GM23248 (cell line): ENCODE data around the gene OST4. TPM values are rescaled to one million over a fixed set of nuclear protein-coding genes. Genes with fewer than 3 reads are reported as not detected.

Source experiments
- DNase-seq: peaks from one replicate; pipeline ENCODE4 v3.0.0-alpha.2; 2015
- H2AFZ ChIP-seq: fragments of 200-600 bp; sonication (generic); 2 replicates; pipeline ENCODE4 v1.6.1; 2016; ENCODE audit warnings: antibody characterized with exemption
- H3F3A ChIP-seq: fragments of 200-600 bp; sonication (generic); 2 replicates; pipeline ENCODE4 v1.6.1; 2016; ENCODE audit warnings: mild to moderate bottlenecking, antibody characterized with exemption, mixed run types; ENCODE audit not compliant: insufficient read depth
- H3K27ac ChIP-seq: fragments of 200-600 bp; sonication (generic); 2 replicates; pipeline ENCODE4 v1.5.1; 2016; ENCODE audit warnings: mild to moderate bottlenecking
- H3K27me3 ChIP-seq: fragments of 200-600 bp; sonication (generic); replicated peaks from 2 replicates; pipeline ENCODE4 v1.6.1; 2016; ENCODE audit warnings: mild to moderate bottlenecking; ENCODE audit not compliant: insufficient read depth
- H3K36me3 ChIP-seq: fragments of 200-600 bp; sonication (generic); 2 replicates; pipeline ENCODE4 v1.6.1; 2016; ENCODE audit warnings: low read depth, mild to moderate bottlenecking
- H3K4me1 ChIP-seq: fragments of 200-600 bp; sonication (generic); 2 replicates; pipeline ENCODE4 v1.6.1; 2016; ENCODE audit warnings: mild to moderate bottlenecking; ENCODE audit not compliant: insufficient read depth
- H3K4me2 ChIP-seq: fragments of 200-600 bp; sonication (generic); one replicate; pipeline ENCODE4 v1.6.1; 2016; ENCODE audit warnings: mild to moderate bottlenecking; ENCODE audit not compliant: unreplicated experiment
- H3K4me3 ChIP-seq: fragments of 200-600 bp; sonication (generic); 2 replicates; pipeline ENCODE4 v1.5.1; 2016; ENCODE audit warnings: mild to moderate bottlenecking
- H3K79me2 ChIP-seq: fragments of 200-600 bp; sonication (generic); 2 replicates; pipeline ENCODE4 v1.6.1; 2016; ENCODE audit warnings: mild to moderate bottlenecking; ENCODE audit not compliant: insufficient read depth
- H3K9ac ChIP-seq: fragments of 200-600 bp; sonication (generic); 2 replicates; pipeline ENCODE4 v1.6.1; 2016; ENCODE audit warnings: mild to moderate bottlenecking
- H3K9me2 ChIP-seq: fragments of 200-600 bp; sonication (generic); 2 replicates; pipeline ENCODE4 v1.6.1; 2016; ENCODE audit warnings: mixed run types, mild to moderate bottlenecking, moderate library complexity; ENCODE audit not compliant: insufficient read depth
- H3K9me3 ChIP-seq: fragments of 200-600 bp; sonication (generic); one replicate; pipeline ENCODE4 v1.6.1; 2017; ENCODE audit warnings: low read depth
- H4K20me1 ChIP-seq: fragments of 200-600 bp; sonication (generic); 2 replicates; pipeline ENCODE4 v1.6.0; 2016; ENCODE audit not compliant: insufficient read depth
- EZH2 ChIP-seq: fragments of 200-600 bp; sonication (generic); IDR thresholded peaks from 2 replicates; pipeline ENCODE4 v1.6.1; 2018; ENCODE audit warnings: antibody characterized with exemption, mild to moderate bottlenecking; ENCODE audit not compliant: insufficient read depth, poor library complexity, severe bottlenecking
- EZH2phosphoT487 ChIP-seq: fragments of 200-600 bp; sonication (generic); IDR thresholded peaks from 2 replicates; pipeline ENCODE4 v1.6.1; 2018; ENCODE audit warnings: antibody characterized with exemption, moderate library complexity, mild to moderate bottlenecking, low read depth; ENCODE audit not compliant: insufficient read depth
- WGBS, 2 experiments: methylation state at CpG; one replicate each; pipeline ENCODE4 v1.1.6; 2015 to 2017; ENCODE audit warnings: low lambda C conversion rate in 2 of 2, low coverage in 1 of 2; ENCODE audit errors: missing lambda C conversion rate in 2 of 2; 5-methylcytosine and 5-hydroxymethylcytosine counted together
- in situ Hi-C: fragments of 300-500 bp; cut with MboI; formaldehyde crosslinking; loops from 2 replicates; pipeline ENCODE4 v1.15.0; 2020
- polyA plus RNA-seq: library from polyadenylated mRNA; unstranded; fragments of >200 nt; fragmentation: Nextera tagmentation; extraction: Ambion mirVana; gene quantifications from 2 replicates; pipeline ENCODE4 v1.2.1, GENCODE V29; 2016
- total RNA-seq: library from RNA; depleted of rRNA; stranded (reverse); fragments of >200 nt; shearing (Covaris generic); gene quantifications from 2 replicates; pipeline ENCODE4 v1.2.3, GENCODE V29; 2014

OST4 gene
- total and polyA plus RNA-seq, 2 experiments from 2014 or later, result 499 to 942 TPM

GRCh38 chr2:27099334-27099955, 28.0 kb upstream of the OST4 start:
- no peaks in the 10 kb centered on the region for H3K9me3 ChIP-seq
- 0 out of 2 replicates have a peak, but pooled peaks cover 4% of the 10 kb centered on the region for H3K27me3 ChIP-seq
- H3K9me2 ChIP-seq, result no peaks in the 10 kb centered on the region
- no peaks in the 10 kb centered on the region for H3F3A ChIP-seq
- H3K9ac ChIP-seq, result no peak overlapping the region
- no peaks in the 10 kb centered on the region for H4K20me1 ChIP-seq
- H3K79me2 ChIP-seq, result no peaks in the 10 kb centered on the region
- no peaks in the 10 kb centered on the region for H3K36me3 ChIP-seq
- in situ Hi-C loops, result no loop called here
- H3K4me2 ChIP-seq, result no peak overlapping the region
- no peaks in the 10 kb centered on the region for H3K4me1 ChIP-seq
- H3K4me3 ChIP-seq, result no peak overlapping the region
- 73 to 77% methylated on average over 16 to 19 of the region's 19 CpGs for WGBS, 2 experiments
- H3K27ac ChIP-seq, result no peak overlapping the region
- TF ChIP-seq EZH2 (no peak), EZH2phosphoT487 (no peak)
- H2AFZ ChIP-seq, result no peak overlapping the region
- DNase-seq, result no peak

GRCh38 chr2:27097341-27097740, 25.9 kb upstream of the OST4 start:
- Histone ChIP-seq H3K36me3 (no peaks in the 10 kb centered on the region), H3F3A (no peaks in the 10 kb centered on the region), H3K9ac (no peak overlapping the region), H4K20me1 (no peaks in the 10 kb centered on the region), H3K4me3 (no peak overlapping the region), H3K9me2 (no peaks in the 10 kb centered on the region), H3K4me2 (no peak overlapping the region), H3K27ac (no peak overlapping the region), H3K27me3 (no peaks in the 10 kb centered on the region), H3K79me2 (no peaks in the 10 kb centered on the region), H3K9me3 (no peaks in the 10 kb centered on the region), H3K4me1 (no peaks in the 10 kb centered on the region), H2AFZ (no peak overlapping the region)
- 62 to 68% methylated on average over 14 of the region's 14 CpGs for WGBS, 2 experiments
- no peak for DNase-seq
- no peak for TF ChIP-seq EZH2phosphoT487
- no peak for TF ChIP-seq EZH2
- in situ Hi-C loops, result no loop called here

DNA sequence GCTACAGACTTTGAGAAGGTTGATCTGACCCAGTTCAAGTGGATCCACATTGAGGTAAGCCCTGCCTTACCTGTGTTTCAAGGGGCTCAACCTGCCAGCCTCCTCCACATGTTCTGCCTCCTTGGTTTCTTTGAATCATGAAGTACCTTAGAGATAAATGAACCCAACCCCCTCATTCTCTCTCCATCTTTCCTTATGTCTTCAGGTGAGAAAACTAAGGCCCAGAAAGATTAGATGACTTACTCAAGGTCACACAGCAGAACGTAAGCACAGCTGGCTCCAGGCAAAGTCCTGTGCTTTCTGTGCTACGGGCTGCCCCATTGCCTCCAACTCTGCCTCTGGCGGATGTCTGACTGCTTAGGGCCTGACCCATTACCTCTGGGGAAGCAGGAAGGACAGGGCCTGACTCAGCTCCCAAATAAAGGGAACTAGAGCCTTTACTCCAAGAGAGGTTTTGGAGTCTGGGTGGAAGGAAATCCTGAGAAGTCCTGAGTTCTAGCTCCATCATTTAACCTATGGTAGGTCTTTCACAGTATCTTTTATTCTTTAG, 25.4 kb upstream of the OST4 start:
- in situ Hi-C loops, result no loop called here
- no peak overlapping the region for H2AFZ ChIP-seq
- H3K4me3 ChIP-seq, result no peak overlapping the region
- no peak overlapping the region for H3K4me2 ChIP-seq
- TF ChIP-seq EZH2phosphoT487 (no peak), EZH2 (no peak)
- DNase-seq, result no peak
- H3K27me3 ChIP-seq, result no peaks in the 10 kb centered on the region
- H3K79me2 ChIP-seq, result no peaks in the 10 kb centered on the region
- H3K9ac ChIP-seq, result no peak overlapping the region
- H3K9me3 ChIP-seq, result no peaks in the 10 kb centered on the region
- no peaks in the 10 kb centered on the region for H3K36me3 ChIP-seq
- WGBS, 2 experiments, result 67 to 71% methylated on average over 3 of the region's 3 CpGs
- H3K27ac ChIP-seq, result no peak overlapping the region
- no peaks in the 10 kb centered on the region for H3K9me2 ChIP-seq
- no peaks in the 10 kb centered on the region for H3F3A ChIP-seq
- no peaks in the 10 kb centered on the region for H4K20me1 ChIP-seq
- no peaks in the 10 kb centered on the region for H3K4me1 ChIP-seq

DNA sequence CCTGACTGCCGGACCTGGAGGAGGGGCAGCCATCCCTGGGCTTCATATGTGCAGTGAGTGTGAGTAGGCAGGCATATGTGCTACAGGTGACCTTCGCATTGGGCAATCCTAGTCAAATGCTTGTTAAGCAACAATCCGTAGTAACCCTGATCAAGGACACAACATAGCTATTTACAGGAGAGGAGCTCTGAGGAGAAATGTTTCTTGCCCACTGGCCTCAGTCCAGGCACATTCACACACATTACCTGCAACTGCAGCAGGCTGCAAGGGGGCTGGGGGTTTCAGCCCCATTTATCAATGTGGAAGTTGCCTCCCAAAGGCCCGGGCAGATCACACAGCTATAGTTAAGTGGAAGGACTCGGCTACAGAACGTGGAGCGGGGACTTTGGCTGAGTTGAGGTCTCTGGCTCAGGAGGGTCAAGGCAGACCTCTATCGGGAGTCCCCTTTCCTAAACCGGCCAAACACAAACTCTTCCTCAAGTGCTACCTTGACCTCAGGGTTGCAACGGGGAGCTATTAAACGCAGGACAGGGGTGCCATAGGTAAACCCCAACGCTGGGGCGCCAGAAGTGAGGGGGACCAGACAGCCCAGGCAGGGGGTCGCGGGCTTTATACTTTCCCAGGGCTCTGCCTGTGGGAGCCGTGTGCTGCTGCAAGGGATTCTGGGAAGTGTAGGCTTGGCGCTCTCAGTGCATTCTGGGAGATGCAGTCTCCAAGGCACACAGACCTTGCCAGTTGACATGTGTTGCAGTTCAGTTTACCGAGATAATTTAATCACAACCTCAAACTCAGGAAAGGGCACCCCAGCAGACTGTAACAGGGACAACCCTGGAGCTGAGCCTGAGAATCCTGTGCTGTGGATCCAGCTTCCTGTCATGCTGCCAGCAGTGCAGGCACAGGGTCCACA, 24.5 kb upstream of the OST4 start:
- Histone ChIP-seq H3K9me3 (no peaks in the 10 kb centered on the region), H3K79me2 (no peaks in the 10 kb centered on the region), H4K20me1 (no peaks in the 10 kb centered on the region), H3K27ac (no peak overlapping the region), H2AFZ (peak overlapping the region; percentile 87), H3K27me3 (no peaks in the 10 kb centered on the region), H3K36me3 (no peaks in the 10 kb centered on the region), H3K9ac (no peak overlapping the region), H3K4me1 (no peaks in the 10 kb centered on the region), H3K9me2 (no peaks in the 10 kb centered on the region), H3F3A (no peaks in the 10 kb centered on the region), H3K4me3 (peak overlapping the region; percentile 45), H3K4me2 (peak overlapping the region; percentile 67)
- 24 to 25% methylated on average over 18 of the region's 18 CpGs for WGBS, 2 experiments
- DNase-seq, result peak; percentile 80
- in situ Hi-C loops, result no loop called here
- no peak for TF ChIP-seq EZH2phosphoT487
- no peak for TF ChIP-seq EZH2
